Measurements from ENCODE around the gene CCDC191.

GRCh38 chr3:113914646-113915045 lies 141.7 kb downstream of the CCDC191 start:
- TF ChIP-seq POLR2A (IDR thresholded peaks at IDR 0.05; ENCODE audit: low read depth): no peak
- TF ChIP-seq POLR2AphosphoS5 (IDR thresholded peaks at IDR 0.05): no peak

All from esophagus muscularis mucosa (tissue), 2 donors.